GM12892 (cell line): ENCODE data around the gene HAUS8.

Experiments
- DNase-seq: peaks from one replicate; pipeline ENCODE4 v3.0.0; 2011; ENCODE audit not compliant: insufficient read length
- FAIRE-seq: peaks from 2 replicates; lab custom pipeline; 2011; peaks lifted over from hg19 to GRCh38; lab: Jason Lieb, UNC
- POLR2A ChIP-seq: IDR thresholded peaks from 2 replicates; pipeline ENCODE4 v1.6.1; 2011; ENCODE audit warnings: low read depth, low read length, control low read depth
- POLR2AphosphoS5 ChIP-seq: IDR thresholded peaks from 2 replicates; pipeline ENCODE4 v1.6.1; 2011; ENCODE audit warnings: low read depth, low read length, control low read depth
- TAF1 ChIP-seq: IDR thresholded peaks from 2 replicates; pipeline ENCODE4 v1.6.1; 2011; ENCODE audit warnings: low read depth, mild to moderate bottlenecking, control low read depth, low read length, borderline replicate concordance

HAUS8 gene

DNA sequence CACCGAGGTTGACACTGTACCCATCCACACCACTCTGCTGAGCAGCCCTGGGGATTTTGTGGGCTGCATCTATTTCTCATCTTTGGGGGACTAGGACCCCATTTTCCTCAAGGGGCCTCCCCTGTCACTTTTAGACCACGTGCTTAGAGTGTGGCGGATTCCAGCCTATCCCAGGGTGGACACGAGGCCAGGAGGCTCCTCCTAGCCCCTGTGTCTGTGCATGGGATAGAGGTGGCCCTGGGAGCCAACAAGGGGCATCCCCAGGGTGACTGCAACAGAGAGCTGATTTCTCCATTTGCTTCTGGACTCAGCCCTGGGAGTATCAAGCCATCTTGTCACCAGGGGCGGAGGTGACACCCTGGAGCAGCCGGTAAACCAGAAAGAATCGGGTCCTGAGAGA, 72.8 kb downstream of the HAUS8 start:
- FAIRE-seq (no peak), DNase-seq (no peak)
- no peak for TF ChIP-seq POLR2AphosphoS5
- no peak for TF ChIP-seq POLR2A
- TF ChIP-seq TAF1 = no peak

- TF ChIP-seq POLR2A (no peak), TAF1 (no peak), POLR2AphosphoS5 (no peak)
- DNase-seq (no peak), FAIRE-seq (no peak)
Measured at GRCh38 chr19:17001603-17002183, 73.6 kb downstream of the HAUS8 start.
